Fibroblast of the aortic adventitia (primary cell): ENCODE measurements around the gene ZNF79. TPM values are rescaled to one million over a fixed set of nuclear protein-coding genes. Genes with fewer than 3 reads are reported as not detected.

Experiments used
- DNase-seq: peaks from one replicate; pipeline ENCODE4 v3.0.0-alpha.2; 2010; ENCODE audit warnings: low read depth
- H3K4me3 ChIP-seq: 2 replicates; pipeline ENCODE4 v1.5.1; 2011; ENCODE audit warnings: low read depth, mild to moderate bottlenecking, control low read depth, low read length, moderate library complexity
- CTCF ChIP-seq: IDR thresholded peaks from 2 replicates; pipeline ENCODE4 v1.5.1; 2011; ENCODE audit warnings: mild to moderate bottlenecking, low read length, control low read depth, inconsistent platforms; ENCODE audit not compliant: insufficient read depth
- total RNA-seq: library from RNA; depleted of rRNA; stranded (reverse); fragments of >200 nt; gene quantifications from 2 replicates; pipeline ENCODE4 v1.2.3, GENCODE V29; 2012; ENCODE audit warnings: low replicate concordance

Gene ZNF79
- total RNA-seq, 1 donor, result 10.2 TPM

- DNase-seq, result no peak
- no peak for TF ChIP-seq CTCF
- H3K4me3 ChIP-seq, result no peak overlapping the region
Observed at GRCh38 chr9:127386981-127387380, 37.2 kb upstream of the ZNF79 start.

GRCh38 chr9:127388037-127388855 lies 35.9 kb upstream of the ZNF79 start:
- DNase-seq, result peak; percentile 99
- no peak for TF ChIP-seq CTCF
- H3K4me3 ChIP-seq, result no peak overlapping the region

GRCh38 chr9:127388856-127389238 lies 35.3 kb upstream of the ZNF79 start:
- peak; percentile 7 for DNase-seq
- TF ChIP-seq CTCF, result no peak

GRCh38 chr9:127389381-127390247 lies 34.6 kb upstream of the ZNF79 start:
- DNase-seq, result no peak
- no peak for TF ChIP-seq CTCF

More at GRCh38 chr9:127388856-127389238, 35.3 kb upstream of the ZNF79 start:
- H3K4me3 ChIP-seq, result no peak overlapping the region

GRCh38 chr9:127390248-127390545 lies 34.0 kb upstream of the ZNF79 start:
- no peak for DNase-seq
- TF ChIP-seq CTCF, result no peak
- no peak overlapping the region for H3K4me3 ChIP-seq

More at GRCh38 chr9:127389381-127390247, 34.6 kb upstream of the ZNF79 start:
- no peak overlapping the region for H3K4me3 ChIP-seq

GRCh38 chr9:127390563-127390962 lies 33.6 kb upstream of the ZNF79 start:
- no peak for TF ChIP-seq CTCF
- no peak overlapping the region for H3K4me3 ChIP-seq
- no peak for DNase-seq
